ENCODE data around the gene RAG1. TPM values are rescaled to one million over a fixed set of nuclear protein-coding genes. Genes with fewer than 3 reads are reported as not detected.

RAG1 gene
- total RNA-seq, 1 experiment from 2014 or later, result 0.16 TPM

GRCh38 chr11:36566407-36567053 lies 1.3 kb upstream of the RAG1 start:
- BruUV-seq (replicated peaks), result no TSS peak
- H3K36me3 Mint-ChIP-seq (ENCODE audit: insufficient read depth, unreplicated experiment), result no peaks in the 10 kb centered on the region
- no peaks in the 10 kb centered on the region for H3K4me1 Mint-ChIP-seq (ENCODE audit: insufficient read depth, unreplicated experiment)
- TF ChIP-seq, protein P1, sequence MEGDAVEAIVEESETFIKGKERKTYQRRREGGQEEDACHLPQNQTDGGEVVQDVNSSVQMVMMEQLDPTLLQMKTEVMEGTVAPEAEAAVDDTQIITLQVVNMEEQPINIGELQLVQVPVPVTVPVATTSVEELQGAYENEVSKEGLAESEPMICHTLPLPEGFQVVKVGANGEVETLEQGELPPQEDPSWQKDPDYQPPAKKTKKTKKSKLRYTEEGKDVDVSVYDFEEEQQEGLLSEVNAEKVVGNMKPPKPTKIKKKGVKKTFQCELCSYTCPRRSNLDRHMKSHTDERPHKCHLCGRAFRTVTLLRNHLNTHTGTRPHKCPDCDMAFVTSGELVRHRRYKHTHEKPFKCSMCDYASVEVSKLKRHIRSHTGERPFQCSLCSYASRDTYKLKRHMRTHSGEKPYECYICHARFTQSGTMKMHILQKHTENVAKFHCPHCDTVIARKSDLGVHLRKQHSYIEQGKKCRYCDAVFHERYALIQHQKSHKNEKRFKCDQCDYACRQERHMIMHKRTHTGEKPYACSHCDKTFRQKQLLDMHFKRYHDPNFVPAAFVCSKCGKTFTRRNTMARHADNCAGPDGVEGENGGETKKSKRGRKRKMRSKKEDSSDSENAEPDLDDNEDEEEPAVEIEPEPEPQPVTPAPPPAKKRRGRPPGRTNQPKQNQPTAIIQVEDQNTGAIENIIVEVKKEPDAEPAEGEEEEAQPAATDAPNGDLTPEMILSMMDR (IDR thresholded peaks at IDR 0.05; ENCODE audit: unreplicated experiment), result no peak
- no peak overlapping the region for H3K27ac Mint-ChIP-seq (ENCODE audit: low read depth, unreplicated experiment)
- ChIA-PET POLR2A (interaction anchor here (0.6 kb wide), 1 partner anchor 87 kb away, joined by 3 read pairs; no protein-coding TSS in a partner anchor), CTCF (interaction anchor here (1.0 to 6.7 kb wide), 8 partner anchors 10 to 183 kb away, joined by 3 to 173 read pairs (median 17); no protein-coding TSS in a partner anchor)
- intact Hi-C loops (cut with micrococcal nuclease), result no loop called here
- no peaks in the 10 kb centered on the region for H3K9me3 Mint-ChIP-seq (ENCODE audit: unreplicated experiment)
- no peak for DNase-seq (ENCODE audit: unreplicated experiment)
- peaks cover 54% of the 10 kb centered on the region for H3K27me3 Mint-ChIP-seq (ENCODE audit: insufficient read depth, unreplicated experiment)
- H3K4me3 Mint-ChIP-seq (ENCODE audit: unreplicated experiment), result no peak overlapping the region

- H3K27ac Mint-ChIP-seq (ENCODE audit: low read depth, unreplicated experiment), result no peak overlapping the region
- no TSS peak for BruUV-seq (replicated peaks)
- intact Hi-C loops (cut with micrococcal nuclease), result no loop called here
- peaks cover 62% of the 10 kb centered on the region for H3K27me3 Mint-ChIP-seq (ENCODE audit: insufficient read depth, unreplicated experiment)
- TF ChIP-seq, protein P1 (IDR thresholded peaks at IDR 0.05; ENCODE audit: unreplicated experiment), result no peak
- DNase-seq (ENCODE audit: unreplicated experiment), result no peak
- CTCF ChIA-PET, result interaction anchor here (0.7 kb wide), 1 partner anchor 184 kb away, joined by 3 read pairs; no protein-coding TSS in a partner anchor
- POLR2A ChIA-PET, result no interaction called here
- H3K4me1 Mint-ChIP-seq (ENCODE audit: insufficient read depth, unreplicated experiment), result no peaks in the 10 kb centered on the region
- no peaks in the 10 kb centered on the region for H3K36me3 Mint-ChIP-seq (ENCODE audit: insufficient read depth, unreplicated experiment)
- no peaks in the 10 kb centered on the region for H3K9me3 Mint-ChIP-seq (ENCODE audit: unreplicated experiment)
- no peak overlapping the region for H3K4me3 Mint-ChIP-seq (ENCODE audit: unreplicated experiment)
Observed at GRCh38 chr11:36569095-36569494, 1.3 kb downstream of the RAG1 start.

GRCh38 chr11:36574486-36574885 lies 6.7 kb downstream of the RAG1 start:
- TF ChIP-seq, protein P1 (IDR thresholded peaks at IDR 0.05; ENCODE audit: unreplicated experiment), result no peak
- DNase-seq (ENCODE audit: unreplicated experiment), result no peak
- H3K36me3 Mint-ChIP-seq (ENCODE audit: insufficient read depth, unreplicated experiment), result no peaks in the 10 kb centered on the region
- intact Hi-C loops (cut with micrococcal nuclease), result no loop called here
- no peak overlapping the region for H3K4me3 Mint-ChIP-seq (ENCODE audit: unreplicated experiment)
- POLR2A ChIA-PET, result no interaction called here
- peaks cover 44% of the 10 kb centered on the region for H3K27me3 Mint-ChIP-seq (ENCODE audit: insufficient read depth, unreplicated experiment)
- no peaks in the 10 kb centered on the region for H3K4me1 Mint-ChIP-seq (ENCODE audit: insufficient read depth, unreplicated experiment)
- H3K9me3 Mint-ChIP-seq (ENCODE audit: unreplicated experiment), result no peaks in the 10 kb centered on the region
- no TSS peak for BruUV-seq (replicated peaks)
- CTCF ChIA-PET, result interaction anchor here (0.8 to 6.1 kb wide), 3 partner anchors 10 to 172 kb away, joined by 3 to 52 read pairs (median 13); no protein-coding TSS in a partner anchor
- no peak overlapping the region for H3K27ac Mint-ChIP-seq (ENCODE audit: low read depth, unreplicated experiment)

GRCh38 chr11:36577373-36577772 lies 9.6 kb downstream of the RAG1 start:
- no peak overlapping the region for H3K4me3 Mint-ChIP-seq (ENCODE audit: unreplicated experiment)
- no peak for DNase-seq (ENCODE audit: unreplicated experiment)
- no peaks in the 10 kb centered on the region for H3K36me3 Mint-ChIP-seq (ENCODE audit: insufficient read depth, unreplicated experiment)
- CTCF ChIA-PET, result interaction anchor here (1.4 to 6.1 kb wide), 2 partner anchors 13 to 50 kb away, joined by 3 to 52 read pairs; no protein-coding TSS in a partner anchor
- H3K27ac Mint-ChIP-seq (ENCODE audit: low read depth, unreplicated experiment), result no peak overlapping the region
- BruUV-seq (replicated peaks), result no TSS peak
- intact Hi-C loops (cut with micrococcal nuclease), result no loop called here
- H3K4me1 Mint-ChIP-seq (ENCODE audit: insufficient read depth, unreplicated experiment), result no peaks in the 10 kb centered on the region
- H3K9me3 Mint-ChIP-seq (ENCODE audit: unreplicated experiment), result peaks cover 7% of the 10 kb centered on the region
- POLR2A ChIA-PET, result interaction anchor here (1.1 kb wide), 1 partner anchor 30 kb away, joined by 3 read pairs; no protein-coding TSS in a partner anchor
- H3K27me3 Mint-ChIP-seq (ENCODE audit: insufficient read depth, unreplicated experiment), result peaks cover 17% of the 10 kb centered on the region
- TF ChIP-seq, protein P1 (IDR thresholded peaks at IDR 0.05; ENCODE audit: unreplicated experiment), result no peak
